GM18502 (cell line): ENCODE measurements around the gene TRAF2.
"Not testable (repeated sequence)": the region's sequence is repeated elsewhere in the genome, so short reads cannot be mapped to it uniquely, and the experiment has no call there.

Experiments
- ATAC-seq: cut with Tn5 transposase; IDR thresholded peaks from one replicate; pipeline ENCODE4 v1.9.1; 2021; ENCODE audit warnings: mild to moderate bottlenecking; ENCODE audit not compliant: unreplicated experiment, poor library complexity

TRAF2 gene

DNA sequence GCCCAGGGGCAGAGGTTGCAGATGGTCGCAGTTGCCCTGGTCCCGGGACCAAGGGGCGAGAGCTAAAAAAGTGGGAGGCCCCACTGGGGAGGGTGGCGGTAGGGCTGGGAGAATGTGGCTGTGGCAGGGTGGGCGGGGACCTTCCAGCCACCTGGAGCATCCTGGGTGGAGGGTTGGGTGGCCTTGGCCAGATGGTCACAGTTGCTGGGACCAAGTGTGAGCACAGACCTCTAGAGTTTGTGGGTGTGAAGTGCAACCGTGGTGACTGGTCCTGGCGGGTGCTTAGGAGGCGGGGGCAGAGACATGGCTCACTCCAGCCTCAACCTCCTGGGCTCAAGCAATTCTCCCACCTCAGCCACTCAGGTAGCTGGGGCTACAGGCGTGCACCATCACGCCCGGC, 5.7 kb upstream of the TRAF2 start:
- ATAC-seq = no peak

DNA sequence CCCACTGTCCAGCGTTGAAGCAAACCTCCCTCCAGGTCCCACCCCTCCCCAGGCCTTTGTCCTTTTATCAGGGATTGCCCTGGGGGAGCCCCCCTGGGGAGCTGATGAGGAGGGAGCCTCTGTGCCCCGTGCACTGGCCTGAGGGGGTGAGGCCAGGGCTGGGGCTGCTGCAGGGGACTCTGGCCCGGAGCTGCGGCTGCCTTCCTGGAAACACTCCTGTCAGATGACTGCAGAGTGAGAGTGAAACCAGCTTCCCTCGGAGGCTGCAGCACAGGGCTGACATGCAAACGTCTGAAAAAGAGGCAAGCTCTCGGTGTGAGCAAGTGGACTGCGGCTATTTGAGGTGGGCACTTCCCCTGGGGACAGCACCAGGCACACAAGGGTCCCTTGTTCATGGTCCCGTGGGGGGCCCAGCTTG, 4.6 kb upstream of the TRAF2 start:
- ATAC-seq = no peak

GRCh38 chr9:136882109-136882946, 4.0 kb upstream of the TRAF2 start:
- peak; percentile 29 for ATAC-seq

DNA sequence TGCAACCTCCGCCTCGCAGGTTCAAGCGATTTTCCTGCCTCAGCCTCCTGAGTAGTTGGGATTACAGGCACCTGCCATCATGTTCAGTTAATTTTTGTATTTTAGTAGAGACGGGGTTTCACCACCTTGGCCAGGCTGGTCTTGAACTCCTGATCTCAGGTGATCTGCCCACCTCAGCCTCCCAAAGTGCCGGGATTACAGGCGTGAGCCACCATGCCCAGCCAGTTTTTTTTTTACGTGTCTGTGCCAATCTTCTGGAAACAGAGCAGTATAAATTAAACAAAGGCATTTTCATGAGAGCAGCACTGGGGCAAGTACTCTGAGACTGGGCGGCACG, 3.4 kb upstream of the TRAF2 start:
- not testable (repeated sequence) for ATAC-seq

GRCh38 chr9:136883670-136884069, 2.6 kb upstream of the TRAF2 start:
- ATAC-seq = not testable (repeated sequence)

GRCh38 chr9:136886610-136887597, 588 bp downstream of the TRAF2 start:
- ATAC-seq = peak; percentile 22

DNA sequence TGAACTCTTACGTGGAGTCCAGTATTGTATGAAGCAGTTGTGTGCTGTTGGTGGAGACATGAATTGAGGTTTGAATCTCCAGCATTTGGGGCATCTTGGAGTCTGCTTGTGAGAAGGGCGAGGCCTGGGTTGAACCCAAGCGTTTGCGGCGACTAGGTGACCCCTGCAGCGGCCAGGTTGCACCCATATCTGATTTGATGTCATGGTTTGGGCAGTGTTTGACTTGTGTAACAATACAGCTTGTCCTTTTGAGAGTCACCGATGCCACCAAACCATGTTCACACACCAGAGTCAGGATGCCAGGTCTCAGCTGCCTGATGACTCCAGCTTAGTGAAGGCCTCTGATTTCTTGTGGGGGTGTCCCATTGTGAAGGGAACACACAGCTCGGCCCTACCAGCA, 2.1 kb downstream of the TRAF2 start:
- no peak for ATAC-seq

DNA sequence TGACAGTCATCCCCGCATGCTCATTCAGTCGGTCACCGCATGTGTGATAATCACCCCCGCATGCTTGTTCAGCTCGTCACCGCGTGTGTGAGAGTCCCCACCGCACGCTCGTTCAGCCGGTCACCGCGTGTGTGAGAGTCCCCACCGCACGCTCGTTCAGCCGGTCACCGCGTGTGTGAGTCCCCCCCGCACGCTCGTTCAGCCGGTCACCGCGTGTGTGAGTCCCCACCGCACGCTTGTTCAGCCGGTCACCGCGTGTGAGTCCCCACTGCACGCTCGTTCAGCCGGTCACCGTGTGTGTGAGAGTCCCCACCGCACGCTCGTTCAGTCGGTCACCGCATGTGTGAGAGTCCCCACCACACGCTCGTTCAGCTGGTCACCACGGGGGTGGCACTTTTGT, 3.5 kb downstream of the TRAF2 start:
- no peak for ATAC-seq

- ATAC-seq = no peak
Observed at GRCh38 chr9:136890661-136891060, 4.3 kb downstream of the TRAF2 start.

DNA sequence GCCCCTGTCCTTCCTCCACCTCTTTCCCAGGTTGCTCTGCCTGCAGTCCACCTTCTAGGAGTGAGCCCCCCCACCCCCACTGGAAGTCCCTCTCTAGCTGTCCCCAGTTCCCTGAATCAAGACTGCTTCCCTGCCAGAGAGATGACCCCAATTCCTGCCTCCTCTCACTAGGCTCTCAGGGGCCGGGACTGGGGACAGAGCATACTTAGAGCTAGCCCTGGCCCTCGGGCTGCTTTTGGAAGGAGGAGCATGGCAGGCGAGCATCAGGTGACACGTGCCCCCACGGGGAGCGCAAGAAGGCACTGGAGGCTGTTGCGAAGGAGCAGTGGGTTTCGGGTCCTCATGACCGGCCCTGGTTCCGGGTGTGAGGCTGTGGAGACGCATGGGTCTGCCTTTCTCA, 9.7 kb downstream of the TRAF2 start:
- no peak for ATAC-seq

GRCh38 chr9:136898483-136899100, 12.3 kb downstream of the TRAF2 start:
- no peak for ATAC-seq

DNA sequence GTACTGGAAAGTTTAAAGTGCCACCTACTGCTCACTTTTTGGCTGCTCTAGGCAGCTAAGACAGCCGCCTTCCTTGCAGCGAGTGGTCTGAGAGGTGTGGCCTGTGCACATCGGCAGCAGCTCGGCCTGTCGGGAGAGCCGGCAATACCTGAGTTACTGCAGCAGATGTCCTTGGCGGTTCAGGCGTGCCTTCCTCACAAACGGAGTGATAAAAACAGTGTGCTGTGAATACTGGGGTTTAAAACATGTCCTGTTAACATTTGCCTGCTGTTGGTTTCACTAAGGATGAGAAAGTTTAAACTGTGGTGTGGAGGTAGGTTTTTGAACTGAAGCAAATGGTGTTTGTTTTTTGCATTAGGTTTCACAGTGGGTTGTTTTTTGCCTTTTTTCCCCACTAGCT, 12.9 kb downstream of the TRAF2 start:
- no peak for ATAC-seq

DNA sequence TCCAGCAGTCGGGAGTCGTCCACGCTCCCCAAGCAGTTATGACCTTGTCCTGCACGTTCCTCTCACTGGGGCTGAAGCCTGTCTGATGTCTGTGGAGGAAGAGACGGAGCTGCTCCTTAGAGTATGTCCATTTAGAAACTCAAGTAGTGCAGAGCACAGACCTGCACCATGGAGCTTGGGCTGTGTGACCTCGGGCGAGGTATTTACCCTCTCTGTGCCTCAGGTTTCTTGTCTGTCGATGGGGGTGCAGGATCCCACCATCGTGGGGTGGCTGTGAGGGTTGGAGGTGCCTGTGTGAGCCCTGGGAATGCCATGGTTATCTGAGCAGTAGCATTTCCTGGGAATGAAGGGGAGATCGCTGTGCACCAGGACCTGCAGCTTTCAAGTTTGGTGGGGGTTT, 14.2 kb downstream of the TRAF2 start:
- ATAC-seq = no peak

- ATAC-seq = no peak
Observed at GRCh38 chr9:136900988-136901515, 14.7 kb downstream of the TRAF2 start.

DNA sequence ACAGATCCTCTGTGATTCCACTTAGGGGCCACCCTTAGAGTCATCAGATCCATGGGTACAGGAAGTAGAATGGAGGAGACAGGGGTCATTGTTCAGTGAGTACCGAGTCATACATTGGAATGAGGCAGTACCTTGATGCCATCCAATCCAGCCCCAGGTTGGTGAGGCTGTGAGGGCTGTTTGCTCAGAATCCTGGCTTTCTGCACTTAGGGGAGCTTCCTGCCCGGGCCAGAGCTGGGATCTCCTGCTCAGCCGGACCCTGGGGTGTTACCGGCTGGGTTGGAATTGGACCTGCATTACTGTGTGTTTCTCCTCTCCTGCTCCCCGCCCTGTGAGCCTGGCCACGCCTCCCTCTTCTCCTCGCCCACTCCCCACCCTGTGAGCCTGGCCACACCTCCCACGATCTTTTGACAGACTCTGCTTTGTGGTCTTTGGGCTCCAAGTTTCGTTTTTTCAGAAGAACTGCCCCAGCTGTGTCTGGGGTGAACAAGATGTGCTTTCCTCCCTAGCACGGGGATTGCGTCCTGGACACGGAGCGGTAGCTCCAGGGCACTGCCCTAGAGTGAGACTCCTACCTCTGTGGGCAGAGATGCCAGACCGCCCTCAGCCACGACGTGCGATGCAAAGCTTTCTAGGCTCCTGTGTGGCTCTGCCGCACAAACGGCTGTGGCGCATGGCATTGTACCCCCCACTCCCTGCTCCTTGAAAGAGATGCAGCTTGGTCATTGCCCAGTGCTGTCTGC, 15.4 kb downstream of the TRAF2 start:
- ATAC-seq = peak; percentile 56

DNA sequence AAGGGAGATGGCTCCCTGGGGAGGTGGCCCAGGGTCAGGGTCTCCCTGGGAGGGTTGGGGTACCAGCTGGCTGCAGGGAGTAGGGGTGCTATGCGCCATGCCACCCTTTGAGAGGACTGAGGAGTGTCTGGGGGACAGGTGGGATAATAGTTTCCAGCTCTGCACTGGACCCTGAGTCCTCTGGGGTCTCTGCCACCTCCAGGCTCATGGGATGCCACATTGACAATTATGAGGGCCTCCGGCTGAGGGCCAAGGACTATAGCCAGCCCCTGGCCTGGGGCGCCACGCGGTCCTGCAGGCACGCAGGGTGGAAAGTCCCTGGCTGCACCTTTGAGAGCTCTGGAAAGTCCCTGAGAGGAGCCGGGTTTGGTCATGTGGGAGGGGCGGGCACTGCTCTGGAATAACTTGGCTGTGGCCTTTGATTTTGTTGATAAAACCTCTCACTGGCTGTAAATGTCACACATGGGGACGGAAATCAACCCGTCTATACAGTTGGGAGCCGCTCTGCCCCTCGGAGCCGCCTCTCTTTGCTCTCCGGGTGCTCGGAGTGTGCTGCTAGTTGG, 16.0 kb downstream of the TRAF2 start:
- peak; percentile 53 for ATAC-seq

GRCh38 chr9:136903041-136903554, 16.8 kb downstream of the TRAF2 start:
- no peak for ATAC-seq

- no peak for ATAC-seq
Observed at GRCh38 chr9:136906266-136906665, 19.9 kb downstream of the TRAF2 start.
